SU-DHL-6 (cell line): ENCODE results near the gene P3H2.
"Not testable (repeated sequence)": the region's sequence is repeated elsewhere in the genome, so short reads cannot be mapped to it uniquely, and the experiment has no call there.

Experiments used
- H2AFZ ChIP-seq: fragments of 200-600 bp; sonication (generic); 2 replicates; pipeline ENCODE4 v1.6.1; 2014; ENCODE audit warnings: low read depth, mild to moderate bottlenecking, moderate library complexity, mixed read lengths, antibody characterized with exemption, low read length; ENCODE audit not compliant: severe bottlenecking
- H3F3A ChIP-seq: fragments of 200-600 bp; shearing (Covaris generic); 2 replicates; pipeline ENCODE4 v1.6.0; 2016; ENCODE audit warnings: antibody characterized with exemption, mild to moderate bottlenecking; ENCODE audit not compliant: insufficient read depth
- H3K27ac ChIP-seq: fragments of 200-600 bp; sonication (generic); 2 replicates; pipeline ENCODE4 v1.5.1; 2016; ENCODE audit warnings: low read depth, mild to moderate bottlenecking, low read length, moderate library complexity, mixed read lengths
- H3K27me3 ChIP-seq: fragments of 200-600 bp; sonication (generic), shearing (Covaris generic); 2 replicates; pipeline ENCODE4 v1.6.0; 2014; ENCODE audit warnings: mild to moderate bottlenecking, low read length
- H3K36me3 ChIP-seq: fragments of 200-600 bp; sonication (generic); 2 replicates; pipeline ENCODE4 v1.6.1; 2014; ENCODE audit warnings: mild to moderate bottlenecking, low read length, mixed read lengths
- H3K4me2 ChIP-seq: fragments of 300-600, 200-600 bp; shearing (Covaris generic), sonication (generic); 2 replicates; pipeline ENCODE4 v1.6.0; 2014; ENCODE audit warnings: low read length, low read depth, mild to moderate bottlenecking; ENCODE audit not compliant: poor library complexity, severe bottlenecking
- H3K4me3 ChIP-seq: fragments of 200-600 bp; sonication (generic); 2 replicates; pipeline ENCODE4 v1.5.1; 2014; ENCODE audit warnings: antibody characterized with exemption, low read length, mild to moderate bottlenecking, mixed read lengths; ENCODE audit not compliant: insufficient read depth, poor library complexity, severe bottlenecking
- H3K79me2 ChIP-seq: fragments of 200-600 bp; sonication (generic); 2 replicates; pipeline ENCODE4 v1.6.1; 2014; ENCODE audit warnings: mild to moderate bottlenecking, low read length, moderate library complexity; ENCODE audit not compliant: insufficient read depth
- H3K9ac ChIP-seq: fragments of 200-600 bp; sonication (generic); 2 replicates; pipeline ENCODE4 v1.7.0; 2014; ENCODE audit warnings: mild to moderate bottlenecking, low read length
- H3K9me2 ChIP-seq: fragments of 200-600 bp; sonication (generic); replicated peaks from 2 replicates; pipeline ENCODE4 v1.6.1; 2014; ENCODE audit warnings: low read length; ENCODE audit not compliant: insufficient read depth
- H3K9me3 ChIP-seq: fragments of 200-600 bp; sonication (generic); 2 replicates; pipeline ENCODE4 v1.6.1; 2014; ENCODE audit warnings: low read length, mixed read lengths; ENCODE audit not compliant: insufficient read depth
- H4K20me1 ChIP-seq: fragments of 200-600 bp; sonication (generic); 2 replicates; pipeline ENCODE4 v1.6.1; 2014; ENCODE audit warnings: low read depth, mild to moderate bottlenecking, antibody characterized with exemption, low read length, moderate library complexity, mixed read lengths
- EZH2phosphoT487 ChIP-seq: fragments of 200-600 bp; sonication (generic), shearing (Covaris generic); conservative IDR thresholded peaks from 2 replicates; pipeline ENCODE4 v1.6.1; 2018; ENCODE audit warnings: mild to moderate bottlenecking, antibody characterized with exemption, low read length, moderate library complexity, mixed read lengths
- TF ChIP-seq, protein P1 (sequence below): fragments of 200-600 bp; sonication (generic); IDR thresholded peaks from one replicate; pipeline ENCODE4 v1.5.1; 2017; ENCODE audit warnings: antibody characterized with exemption, mild to moderate bottlenecking, low read length, moderate library complexity; ENCODE audit not compliant: insufficient read depth, poor library complexity, severe bottlenecking

Gene P3H2

DNA sequence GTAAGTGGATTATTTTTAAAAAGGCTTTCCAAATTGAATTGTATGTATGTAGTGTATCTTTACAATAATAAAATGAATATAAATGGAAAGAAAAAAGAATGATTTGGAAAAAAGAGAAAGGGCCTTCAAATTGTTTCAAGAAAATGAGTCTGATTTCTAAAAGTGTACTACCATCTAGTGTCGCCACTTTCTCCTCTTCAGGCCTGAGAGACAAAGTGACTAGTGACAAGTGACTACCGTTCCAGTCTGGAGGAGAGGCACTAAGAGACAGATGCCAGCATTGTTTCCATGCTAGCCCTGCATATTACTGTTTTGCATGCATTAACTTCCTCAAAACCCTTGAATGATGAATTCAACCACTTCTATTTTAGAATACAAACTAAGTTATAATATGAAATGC lies 39.3 kb downstream of the P3H2 start:
- H3K27me3 ChIP-seq, result no peaks in the 10 kb centered on the region
- no peak overlapping the region for H3K27ac ChIP-seq
- TF ChIP-seq, protein P1, sequence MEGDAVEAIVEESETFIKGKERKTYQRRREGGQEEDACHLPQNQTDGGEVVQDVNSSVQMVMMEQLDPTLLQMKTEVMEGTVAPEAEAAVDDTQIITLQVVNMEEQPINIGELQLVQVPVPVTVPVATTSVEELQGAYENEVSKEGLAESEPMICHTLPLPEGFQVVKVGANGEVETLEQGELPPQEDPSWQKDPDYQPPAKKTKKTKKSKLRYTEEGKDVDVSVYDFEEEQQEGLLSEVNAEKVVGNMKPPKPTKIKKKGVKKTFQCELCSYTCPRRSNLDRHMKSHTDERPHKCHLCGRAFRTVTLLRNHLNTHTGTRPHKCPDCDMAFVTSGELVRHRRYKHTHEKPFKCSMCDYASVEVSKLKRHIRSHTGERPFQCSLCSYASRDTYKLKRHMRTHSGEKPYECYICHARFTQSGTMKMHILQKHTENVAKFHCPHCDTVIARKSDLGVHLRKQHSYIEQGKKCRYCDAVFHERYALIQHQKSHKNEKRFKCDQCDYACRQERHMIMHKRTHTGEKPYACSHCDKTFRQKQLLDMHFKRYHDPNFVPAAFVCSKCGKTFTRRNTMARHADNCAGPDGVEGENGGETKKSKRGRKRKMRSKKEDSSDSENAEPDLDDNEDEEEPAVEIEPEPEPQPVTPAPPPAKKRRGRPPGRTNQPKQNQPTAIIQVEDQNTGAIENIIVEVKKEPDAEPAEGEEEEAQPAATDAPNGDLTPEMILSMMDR, result no peak
- TF ChIP-seq EZH2phosphoT487, result no peak
- no peaks in the 10 kb centered on the region for H3K36me3 ChIP-seq
- H3K79me2 ChIP-seq, result no peaks in the 10 kb centered on the region
- no peak overlapping the region for H3K9ac ChIP-seq
- no peaks in the 10 kb centered on the region for H3K9me2 ChIP-seq
- H3K4me3 ChIP-seq, result no peak overlapping the region
- no peaks in the 10 kb centered on the region for H3F3A ChIP-seq
- H2AFZ ChIP-seq, result no peak overlapping the region
- H3K4me2 ChIP-seq, result no peak overlapping the region
- H3K9me3 ChIP-seq, result no peaks in the 10 kb centered on the region
- no peaks in the 10 kb centered on the region for H4K20me1 ChIP-seq

DNA sequence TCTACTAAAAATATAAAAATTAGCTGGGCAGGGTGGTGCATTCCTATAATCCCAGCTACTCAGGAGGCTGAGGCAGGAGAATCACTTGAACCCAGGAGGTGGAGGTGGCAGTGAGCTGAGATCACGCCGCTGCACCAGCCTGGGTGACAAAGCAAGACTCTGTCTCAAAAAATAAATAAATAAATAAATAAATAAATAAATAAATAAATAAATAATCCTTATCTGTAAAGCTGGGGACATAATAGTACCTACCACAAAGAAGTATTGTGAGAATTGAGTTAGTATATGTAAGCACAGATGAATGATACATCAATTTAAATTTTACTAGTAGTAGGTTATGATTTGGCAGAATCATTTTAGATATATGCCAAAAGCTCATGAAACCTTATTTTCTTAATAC lies 41.5 kb downstream of the P3H2 start:
- not testable (repeated sequence) for H3K4me2 ChIP-seq, H3K9me3 ChIP-seq, H2AFZ ChIP-seq, H3K79me2 ChIP-seq, H3K27me3 ChIP-seq, H3K36me3 ChIP-seq, H3F3A ChIP-seq, H3K9me2 ChIP-seq, H3K4me3 ChIP-seq, H3K27ac ChIP-seq, H4K20me1 ChIP-seq, H3K9ac ChIP-seq

DNA sequence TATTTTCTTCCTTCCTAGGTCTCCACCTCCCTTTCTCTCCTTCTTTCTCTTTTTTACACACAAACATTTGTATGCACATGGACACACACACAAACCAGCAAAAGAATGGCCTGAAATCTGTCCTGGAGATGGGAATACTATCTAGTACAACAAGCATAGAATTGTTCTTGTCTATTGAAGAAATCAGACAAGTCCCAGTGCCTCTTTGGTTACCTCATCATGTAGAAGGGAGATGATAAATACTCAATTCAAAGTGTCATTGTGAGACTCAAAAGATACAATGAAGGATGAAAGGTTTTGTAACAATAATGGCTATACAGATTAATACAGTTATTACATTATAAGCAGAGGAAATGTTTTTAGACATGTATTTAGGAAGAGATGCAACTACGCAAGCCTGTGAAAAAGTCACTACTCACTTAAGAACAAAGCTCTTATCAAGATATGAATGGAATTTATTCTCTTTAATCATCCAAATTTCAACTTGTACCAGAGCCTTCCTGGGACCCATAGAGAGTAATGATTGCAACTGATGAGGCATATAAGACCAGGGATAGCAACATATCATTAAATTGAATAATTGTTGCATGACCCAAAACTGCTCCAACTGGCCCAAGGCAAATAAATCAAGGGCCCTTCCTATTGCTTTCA lies 43.2 kb downstream of the P3H2 start:
- Histone ChIP-seq H3K27ac (no peak overlapping the region), H3K4me3 (no peak overlapping the region), H3K4me2 (no peak overlapping the region), H3K9me3 (no peaks in the 10 kb centered on the region), H3K9me2 (no peaks in the 10 kb centered on the region), H2AFZ (no peak overlapping the region), H4K20me1 (no peaks in the 10 kb centered on the region), H3K27me3 (no peaks in the 10 kb centered on the region), H3K36me3 (no peaks in the 10 kb centered on the region), H3K79me2 (no peaks in the 10 kb centered on the region), H3K9ac (no peak overlapping the region), H3F3A (no peaks in the 10 kb centered on the region)
- TF ChIP-seq, protein P1, result no peak
- TF ChIP-seq EZH2phosphoT487, result no peak

DNA sequence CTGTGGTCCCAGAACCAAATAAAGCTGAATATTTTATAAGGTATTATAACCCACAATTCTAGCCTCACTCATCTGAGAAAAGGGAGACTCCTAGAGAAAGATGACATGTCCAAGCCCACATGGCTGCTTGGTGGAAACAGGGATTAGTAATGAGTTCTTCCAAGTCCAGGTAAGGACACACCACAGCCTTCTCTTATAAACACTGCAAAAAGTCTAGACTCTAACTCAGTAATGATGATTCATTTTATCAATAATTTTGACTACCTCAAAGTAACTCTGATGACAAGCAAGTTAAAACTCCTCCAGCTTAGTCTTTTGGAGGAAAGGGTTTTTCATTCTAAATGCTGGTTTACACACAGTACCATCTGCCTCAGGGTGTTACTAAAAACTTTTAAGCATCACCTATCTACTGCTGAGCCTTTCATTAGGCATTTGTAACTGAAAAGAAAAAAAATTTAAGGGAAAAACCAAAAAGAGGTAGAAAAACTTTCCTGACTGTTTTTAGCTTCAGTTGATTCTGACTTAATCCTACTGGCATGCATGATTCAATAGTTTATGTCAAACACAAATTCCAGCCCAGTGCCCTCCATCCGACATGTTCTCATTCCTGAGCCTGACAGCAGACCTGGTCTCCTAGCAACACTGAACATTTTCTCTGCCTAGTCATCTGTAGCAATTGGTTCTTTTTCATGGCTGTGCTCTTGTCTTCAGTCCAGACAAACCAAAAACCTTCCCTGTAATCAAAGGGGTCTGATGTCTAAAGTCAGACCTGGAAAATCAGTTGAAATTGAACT lies 43.9 kb downstream of the P3H2 start:
- no peak overlapping the region for H3K9ac ChIP-seq
- no peak overlapping the region for H2AFZ ChIP-seq
- H3K4me3 ChIP-seq, result no peak overlapping the region
- H4K20me1 ChIP-seq, result no peaks in the 10 kb centered on the region
- H3K27me3 ChIP-seq, result no peaks in the 10 kb centered on the region
- no peaks in the 10 kb centered on the region for H3K9me3 ChIP-seq
- H3K36me3 ChIP-seq, result no peaks in the 10 kb centered on the region
- no peaks in the 10 kb centered on the region for H3K79me2 ChIP-seq
- no peak overlapping the region for H3K4me2 ChIP-seq
- no peaks in the 10 kb centered on the region for H3F3A ChIP-seq
- TF ChIP-seq, protein P1, result no peak
- no peak for TF ChIP-seq EZH2phosphoT487
- H3K9me2 ChIP-seq, result no peaks in the 10 kb centered on the region
- no peak overlapping the region for H3K27ac ChIP-seq
